DLD1 (cell line): Measurements from ENCODE around the gene SEMA3G.

Source experiments
- in situ Hi-C: cut with HindIII; loops from 2 replicates; pipeline ENCODE4 v1.10.0; 2017; ENCODE audit warnings: low sequenced_read_pairs

The SEMA3G gene

DNA sequence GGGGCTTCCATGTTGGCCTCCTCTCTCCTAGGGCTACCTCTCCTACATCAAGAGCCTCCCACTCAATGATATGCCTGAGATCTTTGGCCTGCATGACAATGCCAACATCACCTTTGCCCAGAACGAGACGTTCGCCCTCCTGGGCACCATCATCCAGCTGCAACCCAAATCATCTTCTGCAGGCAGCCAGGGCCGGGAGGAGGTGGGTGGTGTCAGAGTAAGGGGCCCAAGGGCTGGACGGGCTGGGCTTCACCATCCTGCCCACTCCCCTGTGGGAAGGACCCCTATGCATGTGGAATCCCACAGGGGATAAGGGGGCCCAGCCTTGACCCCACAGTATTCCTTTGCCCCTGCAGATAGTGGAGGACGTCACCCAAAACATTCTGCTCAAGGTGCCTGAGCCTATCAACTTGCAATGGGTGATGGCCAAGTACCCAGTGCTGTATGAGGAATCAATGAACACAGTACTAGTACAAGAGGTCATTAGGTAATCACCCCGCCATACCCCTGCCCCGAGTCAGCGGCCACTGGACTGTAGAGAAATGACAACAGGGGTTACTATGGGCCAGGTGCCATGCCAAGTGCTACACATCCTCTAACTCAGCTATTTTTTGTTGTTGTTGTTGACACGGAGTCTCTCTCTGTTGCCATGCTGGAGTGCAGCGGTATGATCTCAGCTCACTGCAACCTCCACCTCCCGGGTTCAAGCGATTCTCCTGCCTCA lies 47.1 kb downstream of the SEMA3G start:
- in situ Hi-C loops = no loop called here

DNA sequence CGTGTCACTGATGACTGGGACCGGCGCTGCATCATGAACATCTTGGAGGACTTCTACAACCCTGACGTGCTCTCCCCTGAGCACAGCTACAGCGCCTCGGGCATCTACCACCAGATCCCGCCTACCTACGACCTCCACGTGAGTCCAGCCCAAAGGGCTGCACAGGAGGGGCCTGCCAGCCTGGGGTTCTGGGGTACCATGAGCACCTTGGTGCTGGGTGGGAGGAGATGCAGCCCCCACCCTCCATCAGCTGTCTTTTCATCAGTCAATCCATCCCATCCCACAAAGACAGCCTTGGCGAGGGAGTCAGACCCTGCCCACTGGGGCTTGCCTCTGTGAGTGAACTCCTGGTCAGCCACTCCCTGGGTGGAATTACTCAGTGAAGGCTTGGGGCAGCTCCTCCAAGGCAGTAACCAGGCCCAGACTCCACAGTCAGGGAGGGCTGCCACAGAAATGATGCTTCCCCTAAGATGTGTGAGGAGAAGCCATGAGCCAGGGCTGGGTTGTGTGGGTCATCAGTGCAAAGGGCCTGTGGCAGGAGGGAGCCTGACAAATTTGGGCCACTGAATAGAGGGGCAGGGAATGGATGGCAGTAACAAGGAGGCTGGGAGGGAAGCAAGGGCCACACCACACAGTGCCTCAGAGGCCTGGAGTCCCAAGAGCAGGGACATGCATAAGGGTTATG lies 47.9 kb downstream of the SEMA3G start:
- in situ Hi-C loops = no loop called here

DNA sequence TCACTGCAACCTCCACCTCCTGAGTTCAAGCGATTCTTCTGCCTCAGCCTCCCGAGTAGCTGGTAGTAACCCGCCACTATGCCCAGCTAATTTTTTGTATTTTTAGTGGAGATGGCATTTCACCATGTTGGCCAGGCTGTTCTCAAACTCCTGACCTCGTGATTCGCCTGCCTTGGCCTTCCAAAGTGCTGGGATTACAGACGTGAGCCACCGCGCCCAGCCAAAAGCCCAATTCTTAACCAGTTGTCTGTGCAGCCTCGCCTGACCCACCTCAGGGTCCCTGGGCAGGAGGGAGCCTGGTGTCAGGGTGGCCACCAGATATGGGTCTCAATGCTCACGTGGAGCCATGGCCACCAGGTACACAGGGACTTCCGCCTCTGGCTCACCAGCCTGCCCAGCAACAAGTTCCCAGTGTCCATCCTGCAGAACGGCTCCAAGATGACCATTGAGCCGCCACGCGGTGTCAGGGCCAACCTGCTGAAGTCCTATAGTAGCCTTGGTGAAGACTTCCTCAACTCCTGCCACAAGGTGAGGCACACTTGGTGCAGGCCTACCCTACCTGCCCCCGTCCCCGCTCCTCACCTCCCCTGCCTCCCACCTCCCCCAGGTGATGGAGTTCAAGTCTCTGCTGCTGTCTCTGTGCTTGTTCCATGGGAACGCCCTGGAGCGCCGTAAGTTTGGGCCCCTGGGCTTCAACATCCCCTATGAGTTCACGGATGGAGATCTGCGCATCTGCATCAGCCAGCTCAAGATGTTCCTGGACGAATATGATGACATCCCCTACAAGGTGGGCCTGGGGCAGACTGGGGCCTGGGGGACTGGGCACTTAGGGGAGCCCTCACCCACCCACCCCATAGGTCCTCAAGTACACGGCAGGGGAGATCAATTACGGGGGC lies 48.6 kb downstream of the SEMA3G start:
- in situ Hi-C loops = no loop called here

DNA sequence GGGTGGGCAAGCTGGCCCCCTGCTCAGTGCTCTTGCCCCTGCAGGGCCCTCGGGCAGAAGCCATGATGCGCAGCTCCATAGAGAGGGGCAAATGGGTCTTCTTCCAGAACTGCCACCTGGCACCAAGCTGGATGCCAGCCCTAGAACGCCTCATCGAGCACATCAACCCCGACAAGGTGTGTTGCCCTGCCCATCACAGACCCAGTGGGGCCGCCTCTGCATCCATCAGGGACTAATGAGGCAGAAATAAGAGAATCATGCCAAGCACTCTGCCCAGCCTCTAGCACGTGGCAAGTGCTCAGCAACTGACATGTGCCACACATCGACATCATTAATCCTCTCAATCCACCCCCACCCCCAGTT lies 49.4 kb downstream of the SEMA3G start:
- in situ Hi-C loops = no loop called here

DNA sequence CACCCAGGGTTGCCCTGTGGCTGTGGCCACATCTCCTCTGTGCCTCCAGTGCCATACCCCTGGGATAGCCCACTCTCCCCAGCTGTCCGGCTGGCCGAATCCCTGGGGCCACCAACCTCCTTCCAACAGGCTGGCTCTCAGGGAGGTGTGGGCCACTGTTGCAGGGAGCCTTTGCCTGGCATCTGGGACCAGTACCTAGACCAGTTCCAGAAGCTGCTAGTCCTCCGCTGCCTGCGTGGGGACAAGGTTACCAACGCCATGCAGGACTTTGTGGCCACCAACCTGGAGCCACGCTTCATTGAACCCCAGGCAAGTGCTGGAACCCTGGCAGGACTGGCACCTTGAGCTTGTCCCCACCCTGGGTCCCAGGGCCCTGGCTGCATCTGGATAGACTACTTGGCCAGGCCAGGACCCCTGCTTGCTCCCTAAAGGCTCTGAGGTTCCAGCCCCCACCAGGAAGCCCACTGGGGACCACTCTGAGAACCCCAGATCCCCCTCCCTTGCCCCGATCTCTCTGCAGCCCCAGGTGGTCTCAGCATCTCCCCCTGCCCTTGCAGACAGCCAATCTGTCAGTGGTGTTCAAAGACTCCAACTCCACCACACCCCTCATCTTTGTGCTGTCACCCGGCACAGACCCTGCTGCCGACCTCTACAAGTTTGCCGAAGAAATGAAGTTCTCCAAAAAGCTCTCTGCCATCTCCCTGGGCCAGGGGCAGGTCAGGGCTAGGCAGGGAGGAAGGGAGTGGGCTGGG lies 50.0 kb downstream of the SEMA3G start:
- in situ Hi-C loops = no loop called here

DNA sequence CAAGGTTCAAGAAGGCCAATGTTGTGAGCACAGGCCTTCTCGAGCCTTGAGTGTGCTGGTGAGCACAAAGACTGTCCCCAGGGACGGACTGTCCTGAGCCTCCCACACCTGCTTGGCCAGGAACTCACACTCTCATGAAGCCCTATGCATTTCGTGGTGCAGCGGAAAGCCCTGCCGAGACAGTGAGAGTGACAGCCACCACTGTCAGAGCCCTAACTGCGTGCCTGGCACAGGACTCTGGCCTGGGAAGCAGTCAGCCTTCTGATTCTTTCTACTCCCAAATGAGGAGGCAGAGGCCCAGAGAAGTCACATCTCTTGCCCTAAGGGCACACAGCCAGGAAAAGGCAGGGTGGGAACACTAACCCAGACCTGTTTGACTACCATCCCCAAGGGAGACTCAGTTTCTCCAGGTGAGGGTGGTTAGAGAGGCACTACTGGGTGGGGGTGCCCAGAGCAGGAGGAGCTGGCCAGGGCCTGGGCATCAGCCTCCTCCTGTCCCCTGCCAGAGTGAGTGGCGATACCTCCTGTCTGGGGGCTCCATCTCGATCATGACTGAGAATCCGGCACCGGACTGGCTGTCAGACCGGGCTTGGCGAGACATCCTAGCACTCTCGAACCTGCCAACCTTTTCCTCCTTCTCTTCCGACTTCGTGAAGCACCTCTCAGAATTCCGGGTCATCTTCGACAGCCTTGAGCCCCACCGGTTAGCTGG lies 50.8 kb downstream of the SEMA3G start:
- in situ Hi-C loops = no loop called here

DNA sequence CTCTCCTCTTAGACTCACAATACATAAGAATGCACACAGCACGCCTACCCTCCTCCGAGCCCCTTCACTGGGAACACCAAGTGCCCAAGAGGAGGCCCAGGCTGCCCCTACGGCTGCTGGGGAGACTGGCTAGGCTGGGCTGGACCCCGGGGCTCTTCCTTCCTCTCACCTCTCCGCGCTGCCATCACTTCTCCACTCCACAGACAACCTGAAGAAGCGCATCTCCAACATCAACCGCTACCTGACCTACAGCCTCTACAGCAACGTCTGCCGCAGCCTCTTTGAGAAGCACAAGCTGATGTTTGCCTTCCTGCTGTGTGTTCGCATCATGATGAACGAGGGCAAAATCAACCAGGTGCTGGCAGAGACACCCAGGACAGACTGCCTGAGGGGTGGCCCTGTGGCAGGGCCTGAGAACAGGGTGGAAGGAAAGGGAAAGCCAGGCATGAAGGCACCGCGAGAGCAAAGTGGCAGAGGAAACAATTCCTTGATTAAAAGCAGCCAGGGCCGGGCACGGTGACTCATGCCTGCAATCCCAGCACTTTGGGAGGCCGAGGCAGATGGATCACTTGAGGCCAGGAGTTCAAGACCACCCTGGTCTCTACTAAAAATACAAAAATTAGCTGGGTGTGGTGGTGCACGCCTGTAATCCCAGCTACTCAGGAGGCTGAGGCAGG lies 51.6 kb downstream of the SEMA3G start:
- in situ Hi-C loops = no loop called here

DNA sequence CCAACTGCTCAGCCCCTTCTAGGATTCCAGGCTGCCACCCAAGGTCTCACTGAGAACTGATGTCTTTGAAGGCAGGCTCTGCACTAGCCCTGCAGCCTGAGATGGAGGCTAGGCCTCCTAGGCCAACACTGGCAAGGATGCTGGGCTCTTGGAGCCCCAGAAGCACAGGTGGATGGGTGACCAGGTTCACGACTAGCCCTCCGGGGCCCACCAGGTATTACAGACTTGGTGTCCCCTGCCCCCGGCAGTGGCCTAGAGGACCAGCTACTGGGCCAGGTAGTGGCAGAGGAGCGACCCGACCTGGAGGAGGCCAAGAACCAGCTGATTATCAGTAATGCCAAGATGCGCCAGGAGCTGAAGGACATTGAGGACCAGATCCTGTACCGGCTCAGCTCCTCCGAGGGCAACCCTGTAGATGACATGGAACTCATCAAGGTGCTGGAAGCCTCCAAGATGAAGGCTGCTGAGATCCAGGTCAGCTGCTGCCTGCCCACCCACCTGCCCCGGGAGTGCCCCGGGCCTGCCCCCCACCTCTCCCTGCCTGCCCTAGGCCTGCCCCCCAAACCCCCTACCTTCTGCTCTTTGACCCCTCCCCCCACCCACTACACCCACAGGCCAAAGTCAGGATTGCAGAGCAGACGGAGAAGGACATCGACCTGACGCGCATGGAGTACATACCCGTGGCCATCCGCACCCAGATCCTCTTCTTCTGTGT lies 52.5 kb downstream of the SEMA3G start:
- in situ Hi-C loops = no loop called here

DNA sequence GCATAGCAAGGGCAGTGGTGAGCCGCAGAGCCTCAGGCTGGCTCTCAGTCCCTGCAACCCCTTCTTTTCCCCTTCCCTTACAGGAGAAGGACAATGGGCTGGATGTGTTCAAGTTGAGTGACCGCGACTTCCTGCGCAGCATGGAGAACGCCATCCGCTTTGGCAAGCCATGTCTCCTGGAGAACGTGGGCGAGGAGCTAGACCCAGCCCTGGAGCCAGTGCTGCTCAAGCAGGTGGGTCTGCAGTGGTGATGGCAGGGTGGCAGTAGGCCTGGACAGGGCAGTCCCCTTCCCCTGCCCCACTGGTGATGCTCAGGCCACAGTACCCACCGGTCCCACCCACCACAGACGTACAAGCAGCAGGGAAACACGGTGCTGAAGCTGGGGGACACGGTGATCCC lies 53.8 kb downstream of the SEMA3G start:
- in situ Hi-C loops = no loop called here

DNA sequence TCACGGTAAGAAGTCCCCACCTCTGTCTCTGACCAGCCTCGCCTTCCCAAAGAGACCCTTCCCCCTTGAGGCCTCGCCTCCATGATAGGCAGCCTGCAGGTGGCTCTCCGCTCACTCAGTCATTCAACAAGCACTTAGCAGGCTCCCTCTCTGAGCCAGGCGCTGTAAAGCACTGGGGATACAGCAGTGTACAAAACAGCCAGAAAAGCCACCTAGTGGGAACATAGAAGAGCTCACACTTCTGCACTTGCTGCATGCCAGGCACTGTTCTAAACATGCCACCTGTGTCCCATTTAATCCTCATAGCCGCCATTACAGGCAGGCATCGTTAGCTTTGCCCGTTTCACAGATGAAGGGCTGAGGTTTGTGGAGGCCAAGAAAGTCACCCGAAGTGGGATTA lies 56.0 kb downstream of the SEMA3G start:
- in situ Hi-C loops = no loop called here

DNA sequence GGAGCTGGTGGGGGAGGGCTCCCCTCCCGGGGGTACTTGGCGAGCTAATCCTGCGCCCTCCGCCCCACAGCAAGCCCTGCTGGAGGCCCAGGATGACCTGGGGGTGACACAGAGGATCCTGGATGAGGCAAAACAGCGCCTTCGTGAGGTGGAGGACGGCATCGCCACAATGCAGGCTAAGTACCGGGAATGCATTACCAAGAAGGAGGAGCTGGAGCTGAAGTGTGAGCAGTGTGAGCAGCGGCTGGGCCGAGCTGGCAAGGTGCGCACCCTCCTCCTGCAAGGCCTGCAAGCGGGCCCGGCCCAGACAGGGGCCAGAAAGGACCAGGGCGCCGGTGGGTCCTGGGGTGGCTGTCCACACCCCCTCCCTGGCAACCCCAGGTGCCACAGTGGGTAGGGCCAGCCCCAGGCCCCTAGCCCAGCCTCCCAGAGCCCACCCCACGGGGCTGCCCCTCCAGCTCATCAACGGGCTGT lies 56.5 kb downstream of the SEMA3G start:
- in situ Hi-C loops = no loop called here

DNA sequence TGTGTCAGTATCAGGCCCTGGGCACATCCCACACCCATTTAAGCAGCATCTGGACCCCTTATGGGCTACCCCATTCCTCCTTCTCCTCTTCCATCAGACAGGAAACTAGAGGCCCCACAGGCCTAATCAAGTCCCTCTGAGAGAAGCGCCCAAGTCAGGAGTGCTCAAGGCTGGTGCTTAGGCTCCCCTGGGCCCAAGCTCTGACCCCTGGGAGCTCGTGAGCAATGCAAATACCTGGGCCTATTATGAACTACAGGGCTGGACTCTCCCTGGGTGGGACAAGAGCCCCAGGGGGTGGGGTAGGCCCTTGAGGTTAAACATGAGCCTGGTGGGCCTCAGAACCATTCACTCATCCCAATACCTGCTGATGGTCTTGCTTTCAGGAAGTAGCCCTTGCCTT lies 57.4 kb downstream of the SEMA3G start:
- in situ Hi-C loops = no loop called here

DNA sequence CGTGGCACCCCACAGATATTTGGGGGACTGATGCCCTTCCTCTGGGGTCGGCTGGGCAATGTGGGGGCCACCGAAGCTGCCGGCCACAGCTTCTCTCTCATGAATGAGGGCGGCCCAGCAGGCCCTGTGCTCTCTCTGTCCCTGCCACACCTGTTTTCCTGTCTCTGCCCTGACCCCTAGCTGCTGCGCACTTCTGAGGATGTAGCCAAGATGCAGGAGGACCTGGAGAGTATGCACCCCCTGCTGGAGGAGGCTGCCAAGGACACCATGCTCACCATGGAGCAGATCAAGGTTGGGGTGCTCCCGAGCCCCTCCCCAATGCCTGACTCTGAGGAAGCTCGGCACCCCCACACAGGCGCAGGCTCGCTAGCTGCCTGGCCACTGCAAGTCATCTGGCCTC lies 59.7 kb downstream of the SEMA3G start:
- in situ Hi-C loops = no loop called here

DNA sequence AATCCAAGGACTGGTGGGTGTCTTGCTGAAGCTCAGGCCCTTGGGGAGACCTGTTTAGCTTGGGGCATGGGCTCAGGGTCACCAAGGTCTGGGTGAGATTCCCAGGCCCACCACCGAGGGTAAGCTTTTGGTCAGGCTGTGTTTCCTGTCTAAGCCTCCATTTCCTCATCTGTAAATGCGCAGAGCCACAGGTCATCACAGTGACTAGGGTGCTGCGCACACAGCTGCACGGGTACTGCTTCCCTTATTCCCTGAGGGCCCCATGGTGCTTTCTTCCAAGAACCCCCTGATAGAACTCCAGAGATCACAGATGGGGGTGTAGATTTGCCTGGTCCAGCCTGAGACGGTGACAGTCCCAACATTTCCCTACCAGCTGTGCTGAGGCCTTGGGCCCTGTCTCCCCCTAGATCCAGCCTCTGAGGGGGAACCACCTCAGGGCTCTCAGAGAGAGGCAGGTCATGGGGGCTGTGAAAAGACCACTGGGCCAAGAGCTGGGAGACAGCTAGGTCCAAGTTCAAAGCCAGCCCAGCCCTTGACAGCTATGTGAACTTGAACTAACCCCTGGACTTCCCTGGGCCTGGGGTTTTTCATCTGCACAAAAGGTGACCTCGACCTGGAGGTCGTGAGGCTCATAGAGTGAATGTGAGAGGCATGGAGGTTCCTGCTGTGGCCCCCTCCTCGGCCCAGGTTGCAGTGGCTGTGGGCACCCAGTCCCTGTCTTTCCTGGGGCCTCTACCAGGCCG lies 60.7 kb downstream of the SEMA3G start:
- in situ Hi-C loops = no loop called here

DNA sequence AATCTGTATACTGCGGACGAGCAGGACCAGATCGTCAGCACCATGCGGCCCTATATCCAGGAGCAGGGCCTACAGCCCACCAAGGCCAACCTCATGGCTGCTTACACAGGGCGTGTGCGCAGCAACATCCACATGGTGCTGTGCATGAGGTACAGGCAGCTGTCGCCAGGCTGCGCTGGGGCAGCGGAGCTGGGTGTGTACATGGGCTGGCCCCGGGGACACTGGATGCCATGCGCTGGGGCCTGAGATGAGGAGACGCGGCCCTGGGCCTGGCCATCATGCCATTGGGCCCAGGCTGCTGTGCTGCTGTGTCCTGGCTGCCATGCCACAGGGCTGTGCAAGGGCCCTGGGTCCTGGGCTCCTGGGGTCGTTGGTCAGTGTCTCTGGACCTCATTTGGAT lies 61.5 kb downstream of the SEMA3G start:
- in situ Hi-C loops = no loop called here
